Upper lobe of left lung (tissue), 6 donors: ENCODE results near the gene PLSCR4. TPM values are rescaled to one million over a fixed set of nuclear protein-coding genes. Genes with fewer than 3 reads are reported as not detected.
A peak's percentile ranks its signal among the peaks of the same experiment; 100 is the strongest.

Experiments used
- ATAC-seq, 2 donors: fragments of 200-7000 bp; cut with Tn5 transposase; one replicate each; pipeline ENCODE4 v1.9.1; 2022; ENCODE audit warnings: mild to moderate bottlenecking in 2 of 2, moderate library complexity in 2 of 2; ENCODE audit not compliant: low FRiP score in 2 of 2
- DNase-seq, 2 donors: peaks; one replicate each; pipeline ENCODE4 v3.0.0-alpha.2; 2019 to 2020
- H3K27ac ChIP-seq, 4 donors: fragments of 200-600 bp; sonication (generic); one replicate each; pipeline ENCODE4 v1.5.1; 2016 to 2019
- H3K27me3 ChIP-seq, 4 donors: fragments of 200-600 bp; sonication (generic); one replicate each; pipeline ENCODE4 v1.5.1; 2017 to 2019
- H3K36me3 ChIP-seq, 4 donors: fragments of 200-600 bp; sonication (generic); one replicate each; pipeline ENCODE4 v1.5.1; 2016 to 2019
- H3K4me1 ChIP-seq, 4 donors: fragments of 200-600 bp; sonication (generic); one replicate each; pipeline ENCODE4 v1.5.1; 2018 to 2019
- H3K4me3 ChIP-seq, 4 donors: fragments of 200-600 bp; sonication (generic); one replicate each; pipeline ENCODE4 v1.5.1; 2017 to 2019; ENCODE audit warnings: mild to moderate bottlenecking in 2 of 4, moderate library complexity in 1 of 4
- H3K9me3 ChIP-seq, 4 donors: fragments of 200-600 bp; sonication (generic); one replicate each; pipeline ENCODE4 v1.5.1; 2018 to 2019
- CTCF ChIP-seq, 6 experiments: fragments of 450-650 bp in 4 of 6; fragments of 200-600 bp in 2 of 6; sonication (generic) in 2 of 6; IDR thresholded peaks; one replicate each; pipeline ENCODE4 v1.5.1; 2016 to 2019; ENCODE audit warnings: antibody characterized with exemption in 6 of 6
- EP300 ChIP-seq, 4 donors: sonication (generic); formaldehyde crosslinking; IDR thresholded peaks; one replicate each; pipeline ENCODE4 v1.5.1; 2017; ENCODE audit warnings: antibody characterized with exemption in 4 of 4, control low read depth in 2 of 4
- POLR2A ChIP-seq, 4 donors: fragments of 450-650 bp; IDR thresholded peaks; one replicate each; pipeline ENCODE4 v1.5.1; 2016 to 2017; ENCODE audit warnings: antibody characterized with exemption in 4 of 4, mild to moderate bottlenecking in 2 of 4
- POLR2AphosphoS5 ChIP-seq, 2 donors: sonication (generic); formaldehyde crosslinking; IDR thresholded peaks; one replicate each; pipeline ENCODE4 v1.5.1; 2017; ENCODE audit warnings: antibody characterized with exemption in 2 of 2
- WGBS, 2 donors: methylation state at CpG; one replicate each; pipeline ENCODE4 v1.1.5; 2017 to 2018; 5-methylcytosine and 5-hydroxymethylcytosine counted together
- total RNA-seq, 6 donors: library from RNA; depleted of rRNA in 4 of 6; stranded (reverse); fragments of >200 nt in 4 of 6; gene quantifications; one replicate each; pipeline versions ENCODE4 v1.1.0 to v1.2.1, GENCODE V29; 2016 to 2021
- donor health status: DM: no; HTN: no; CAD: no; lungs with moderate emphysema.
- donor health status: DM: no; HTN: yes; CAD: no; lungs with severe emphysema.

PLSCR4 gene
- total RNA-seq, 6 donors from 2014 or later, result 16.8 to 56.4 (median 37.8) TPM

GRCh38 chr3:146246526-146246925 is 4.4 kb downstream of the PLSCR4 start:
- Histone ChIP-seq H3K27me3 (no peaks in the 10 kb centered on the region), H3K4me3 (peak overlapping the region in 1 of 4 donors; percentile 93), H3K4me1 (peaks cover 0 to 20% (median 5%) of the 10 kb centered on the region in 4 donors), H3K36me3 (no peaks in the 10 kb centered on the region), H3K27ac (peak overlapping the region in 1 of 4 donors; percentile 55), H3K9me3 (no peaks in the 10 kb centered on the region)
- TF ChIP-seq EP300 (IDR thresholded peaks at IDR 0.05) (no peak), POLR2A (IDR thresholded peaks at IDR 0.05) (no peak), POLR2AphosphoS5 (IDR thresholded peaks at IDR 0.05) (no peak), CTCF (IDR thresholded peaks at IDR 0.05) (no peak)
- no peak for DNase-seq
- 55 to 63% methylated on average over 2 of the region's 2 CpGs for WGBS, 2 donors
- no peak for ATAC-seq

- ATAC-seq (no peak), DNase-seq (no peak)
- Histone ChIP-seq H3K27ac (peak overlapping the region in 1 of 4 donors; percentile 11), H3K4me3 (no peak overlapping the region), H3K9me3 (no peaks in the 10 kb centered on the region), H3K27me3 (no peaks in the 10 kb centered on the region), H3K36me3 (no peaks in the 10 kb centered on the region), H3K4me1 (peaks cover 0 to 16% (median 3%) of the 10 kb centered on the region in 4 donors)
- TF ChIP-seq POLR2A (IDR thresholded peaks at IDR 0.05), result no peak
- TF ChIP-seq EP300 (IDR thresholded peaks at IDR 0.05), result no peak
- TF ChIP-seq CTCF (IDR thresholded peaks at IDR 0.05), result no peak
- TF ChIP-seq POLR2AphosphoS5 (IDR thresholded peaks at IDR 0.05), result no peak
- 53 to 83% methylated on average over 1 of the region's 1 CpG for WGBS, 2 donors
Observed at GRCh38 chr3:146243559-146243958, 7.3 kb downstream of the PLSCR4 start.

- H3K27me3 ChIP-seq, result no peaks in the 10 kb centered on the region
- 77 to 85% methylated on average over 9 of the region's 9 CpGs for WGBS, 2 donors
- no peak overlapping the region for H3K4me3 ChIP-seq
- peaks cover 0 to 5% (median 0%) of the 10 kb centered on the region in 4 donors for H3K4me1 ChIP-seq
- no peak for TF ChIP-seq CTCF (IDR thresholded peaks at IDR 0.05)
- no peak for TF ChIP-seq POLR2AphosphoS5 (IDR thresholded peaks at IDR 0.05)
- no peak for TF ChIP-seq EP300 (IDR thresholded peaks at IDR 0.05)
- no peak for TF ChIP-seq POLR2A (IDR thresholded peaks at IDR 0.05)
- no peaks in the 10 kb centered on the region for H3K36me3 ChIP-seq
- H3K27ac ChIP-seq, result peak overlapping the region in 1 of 4 donors; percentile 28
- peak in 1 of 2 donors; percentile 90 for ATAC-seq
- peaks cover 0 to 8% (median 0%) of the 10 kb centered on the region in 4 donors for H3K9me3 ChIP-seq
- no peak for DNase-seq
Observed at GRCh38 chr3:146241523-146242240, 9.2 kb downstream of the PLSCR4 start.

GRCh38 chr3:146233487-146233886 is 17.4 kb downstream of the PLSCR4 start:
- no peaks in the 10 kb centered on the region for H3K4me1 ChIP-seq
- peaks cover 3 to 15% (median 13%) of the 10 kb centered on the region in 4 donors for H3K9me3 ChIP-seq
- H3K27ac ChIP-seq, result no peak overlapping the region
- TF ChIP-seq CTCF (IDR thresholded peaks at IDR 0.05) (no peak), POLR2AphosphoS5 (IDR thresholded peaks at IDR 0.05) (no peak), POLR2A (IDR thresholded peaks at IDR 0.05) (no peak), EP300 (IDR thresholded peaks at IDR 0.05) (no peak)
- H3K36me3 ChIP-seq, result no peaks in the 10 kb centered on the region
- H3K27me3 ChIP-seq, result no peaks in the 10 kb centered on the region
- no peak overlapping the region for H3K4me3 ChIP-seq
- DNase-seq, result no peak
- ATAC-seq, result no peak

GRCh38 chr3:146227486-146227885 is 23.4 kb downstream of the PLSCR4 start:
- DNase-seq (no peak), ATAC-seq (no peak)
- no peaks in the 10 kb centered on the region for H3K27me3 ChIP-seq
- WGBS, 2 donors, result 90 to 96% methylated on average over 1 of the region's 1 CpG
- peaks cover 10 to 15% (median 10%) of the 10 kb centered on the region in 4 donors for H3K4me1 ChIP-seq
- peaks cover 0 to 4% (median 0%) of the 10 kb centered on the region in 4 donors for H3K9me3 ChIP-seq
- TF ChIP-seq POLR2AphosphoS5 (IDR thresholded peaks at IDR 0.05) (no peak), POLR2A (IDR thresholded peaks at IDR 0.05) (no peak), CTCF (IDR thresholded peaks at IDR 0.05) (no peak), EP300 (IDR thresholded peaks at IDR 0.05) (no peak)
- peak overlapping the region in 2 of 4 donors; percentile 1 to 4 for H3K27ac ChIP-seq
- no peaks in the 10 kb centered on the region for H3K36me3 ChIP-seq
- H3K4me3 ChIP-seq, result no peak overlapping the region
